WERI-Rb-1 (cell line): Measurements from ENCODE around the gene SCNM1.

Experiments used
- DNase-seq: peaks from one replicate; pipeline ENCODE4 v3.0.0-alpha.2; 2020
- H3K27ac ChIP-seq: fragments of 250-450 bp; sonication (Bioruptor Pico); 2 replicates; pipeline ENCODE4 v1.5.1; 2020; ENCODE audit warnings: mild to moderate bottlenecking, moderate library complexity
- H3K27me3 ChIP-seq: fragments of 250-450 bp; sonication (Bioruptor Pico); 2 replicates; pipeline ENCODE4 v1.5.1; 2021; ENCODE audit warnings: mild to moderate bottlenecking, low read depth, moderate library complexity; ENCODE audit not compliant: insufficient read depth, severe bottlenecking
- H3K36me3 ChIP-seq: fragments of 250-450 bp; sonication (Bioruptor Pico); 2 replicates; pipeline ENCODE4 v1.5.1; 2020; ENCODE audit warnings: mild to moderate bottlenecking, moderate library complexity
- H3K4me3 ChIP-seq: 2 replicates; pipeline ENCODE4 v1.5.1; 2011; ENCODE audit warnings: low read depth, mild to moderate bottlenecking, control low read depth, low read length
- H3K9me3 ChIP-seq: fragments of 250-450 bp; sonication (Bioruptor Pico); 2 replicates; pipeline ENCODE4 v1.5.1; 2021; ENCODE audit warnings: mild to moderate bottlenecking, moderate library complexity; ENCODE audit not compliant: severe bottlenecking
- CTCF ChIP-seq: IDR thresholded peaks from 2 replicates; pipeline ENCODE4 v1.5.1; 2011; ENCODE audit warnings: low read depth, mild to moderate bottlenecking, control low read depth, inconsistent platforms, low read length

The SCNM1 gene

GRCh38 chr1:151213560-151213959 lies 47.6 kb downstream of the SCNM1 start:
- TF ChIP-seq CTCF = no peak
- H3K36me3 ChIP-seq = peaks cover 92% of the 10 kb centered on the region
- no peaks in the 10 kb centered on the region for H3K9me3 ChIP-seq
- no peak for DNase-seq
- H3K27me3 ChIP-seq = no peaks in the 10 kb centered on the region
- no peak overlapping the region for H3K27ac ChIP-seq
- H3K4me3 ChIP-seq = no peak overlapping the region
